Measurements from ENCODE around the gene RHBDL3. TPM values are rescaled to one million over a fixed set of nuclear protein-coding genes. Genes with fewer than 3 reads are reported as not detected.

The RHBDL3 gene
- total RNA-seq, 1 experiment from 2014 or later = 0.24 TPM

- H3K27ac Mint-ChIP-seq (ENCODE audit: unreplicated experiment) = no peak overlapping the region
- CTCF ChIA-PET = interaction anchor here (0.6 to 1.2 kb wide), 2 partner anchors 11 to 46 kb away, joined by 3 to 4 read pairs; no protein-coding TSS in a partner anchor
- H3K4me3 Mint-ChIP-seq (ENCODE audit: low read depth, unreplicated experiment) = no peak overlapping the region
- H3K4me1 Mint-ChIP-seq (ENCODE audit: low read depth, unreplicated experiment) = no peaks in the 10 kb centered on the region
- no peak for TF ChIP-seq CTCF (IDR thresholded peaks at IDR 0.05; ENCODE audit: unreplicated experiment)
- no TSS peak for BruUV-seq (replicated peaks)
- no peaks in the 10 kb centered on the region for H3K9me3 Mint-ChIP-seq (ENCODE audit: low read depth, unreplicated experiment)
- peaks cover 52% of the 10 kb centered on the region for H3K27me3 Mint-ChIP-seq (ENCODE audit: unreplicated experiment)
- DNase-seq = no peak
- H3K36me3 Mint-ChIP-seq (ENCODE audit: insufficient read depth, unreplicated experiment) = no peaks in the 10 kb centered on the region
- intact Hi-C loops (cut with micrococcal nuclease; ENCODE audit: unreplicated experiment) = no loop called here
Observed at GRCh38 chr17:32276171-32276601, 10.6 kb downstream of the RHBDL3 start.

GRCh38 chr17:32277284-32277683 is 11.7 kb downstream of the RHBDL3 start:
- TF ChIP-seq CTCF (IDR thresholded peaks at IDR 0.05; ENCODE audit: unreplicated experiment) = no peak
- H3K4me1 Mint-ChIP-seq (ENCODE audit: low read depth, unreplicated experiment) = no peaks in the 10 kb centered on the region
- H3K9me3 Mint-ChIP-seq (ENCODE audit: low read depth, unreplicated experiment) = no peaks in the 10 kb centered on the region
- DNase-seq = no peak
- H3K27me3 Mint-ChIP-seq (ENCODE audit: unreplicated experiment) = peaks cover 41% of the 10 kb centered on the region
- CTCF ChIA-PET = no interaction called here
- intact Hi-C loops (cut with micrococcal nuclease; ENCODE audit: unreplicated experiment) = no loop called here
- no peak overlapping the region for H3K27ac Mint-ChIP-seq (ENCODE audit: unreplicated experiment)
- no peaks in the 10 kb centered on the region for H3K36me3 Mint-ChIP-seq (ENCODE audit: insufficient read depth, unreplicated experiment)
- no peak overlapping the region for H3K4me3 Mint-ChIP-seq (ENCODE audit: low read depth, unreplicated experiment)
- BruUV-seq (replicated peaks) = no TSS peak

- no peak for TF ChIP-seq CTCF (IDR thresholded peaks at IDR 0.05; ENCODE audit: unreplicated experiment)
- Mint-ChIP-seq H3K36me3 (ENCODE audit: insufficient read depth, unreplicated experiment) (no peaks in the 10 kb centered on the region), H3K27me3 (ENCODE audit: unreplicated experiment) (peaks cover 36% of the 10 kb centered on the region), H3K4me1 (ENCODE audit: low read depth, unreplicated experiment) (no peaks in the 10 kb centered on the region), H3K27ac (ENCODE audit: unreplicated experiment) (no peak overlapping the region), H3K4me3 (ENCODE audit: low read depth, unreplicated experiment) (no peak overlapping the region), H3K9me3 (ENCODE audit: low read depth, unreplicated experiment) (no peaks in the 10 kb centered on the region)
- CTCF ChIA-PET = no interaction called here
- no peak for DNase-seq
- intact Hi-C loops (cut with micrococcal nuclease; ENCODE audit: unreplicated experiment) = no loop called here
- no TSS peak for BruUV-seq (replicated peaks)
Observed at GRCh38 chr17:32278815-32279214, 13.2 kb downstream of the RHBDL3 start.

GRCh38 chr17:32279891-32280716 is 14.5 kb downstream of the RHBDL3 start:
- Mint-ChIP-seq H3K36me3 (ENCODE audit: insufficient read depth, unreplicated experiment) (no peaks in the 10 kb centered on the region), H3K9me3 (ENCODE audit: low read depth, unreplicated experiment) (no peaks in the 10 kb centered on the region), H3K27ac (ENCODE audit: unreplicated experiment) (no peak overlapping the region), H3K4me1 (ENCODE audit: low read depth, unreplicated experiment) (no peaks in the 10 kb centered on the region), H3K4me3 (ENCODE audit: low read depth, unreplicated experiment) (no peak overlapping the region), H3K27me3 (ENCODE audit: unreplicated experiment) (peaks cover 39% of the 10 kb centered on the region)
- TF ChIP-seq CTCF (IDR thresholded peaks at IDR 0.05; ENCODE audit: unreplicated experiment) = no peak
- CTCF ChIA-PET = interaction anchor here (1.2 kb wide), 1 partner anchor 8 kb away, joined by 3 read pairs; no protein-coding TSS in a partner anchor
- intact Hi-C loops (cut with micrococcal nuclease; ENCODE audit: unreplicated experiment) = no loop called here
- DNase-seq = no peak
- no TSS peak for BruUV-seq (replicated peaks)
